GM23338 (cell line): ENCODE measurements around the gene NLN. TPM values are rescaled to one million over a fixed set of nuclear protein-coding genes. Genes with fewer than 3 reads are reported as not detected.

Experiments used
- ATAC-seq: fragments of 200-7000 bp; cut with Tn5 transposase; 3 replicates; pipeline ENCODE4 v1.9.1; 2020
- DNase-seq: peaks from one replicate; pipeline ENCODE4 v3.0.0-alpha.2; 2015; ENCODE audit warnings: low spot score
- H2AFZ ChIP-seq: fragments of 200-600 bp; sonication (generic); 2 replicates; pipeline ENCODE4 v1.8.0; 2016; ENCODE audit warnings: antibody characterized with exemption, mild to moderate bottlenecking, moderate library complexity
- H3F3A ChIP-seq: fragments of 200-600 bp; sonication (generic); replicated peaks from 2 replicates; pipeline ENCODE4 v1.8.0; 2017; ENCODE audit warnings: antibody characterized with exemption, mixed run types, low read depth
- H3K27ac ChIP-seq: fragments of 200-600 bp; sonication (generic); 2 replicates; pipeline ENCODE4 v1.6.1; 2016; ENCODE audit warnings: low read depth
- H3K27me3 ChIP-seq: fragments of 200-600 bp; sonication (generic); 2 replicates; pipeline ENCODE4 v1.8.0; 2016; ENCODE audit warnings: mild to moderate bottlenecking, mixed run types, moderate library complexity; ENCODE audit not compliant: insufficient read depth
- H3K36me3 ChIP-seq: fragments of 200-600 bp; sonication (generic); 2 replicates; pipeline ENCODE4 v1.8.0; 2016; ENCODE audit warnings: mild to moderate bottlenecking; ENCODE audit not compliant: insufficient read depth
- H3K4me1 ChIP-seq: fragments of 200-600 bp; sonication (generic); 2 replicates; pipeline ENCODE4 v1.8.0; 2016; ENCODE audit warnings: mild to moderate bottlenecking, moderate library complexity; ENCODE audit not compliant: insufficient read depth
- H3K4me2 ChIP-seq: fragments of 200-600 bp; sonication (generic); 2 replicates; pipeline ENCODE4 v1.7.1; 2017; ENCODE audit warnings: mixed run types
- H3K4me3 ChIP-seq: fragments of 200-600 bp; sonication (generic); 2 replicates; pipeline ENCODE4 v1.6.1; 2016; ENCODE audit warnings: mixed run types
- H3K79me2 ChIP-seq: fragments of 200-600 bp; sonication (generic); replicated peaks from 2 replicates; pipeline ENCODE4 v1.8.0; 2017; ENCODE audit warnings: mild to moderate bottlenecking; ENCODE audit not compliant: insufficient read depth
- H3K9me2 ChIP-seq: fragments of 200-600 bp; sonication (generic); 2 replicates; pipeline ENCODE4 v1.8.0; 2017; ENCODE audit not compliant: insufficient read depth
- H4K20me1 ChIP-seq: fragments of 200-600 bp; sonication (generic); replicated peaks from 2 replicates; pipeline ENCODE4 v1.8.0; 2017; ENCODE audit warnings: mild to moderate bottlenecking; ENCODE audit not compliant: insufficient read depth
- H3K27ac Mint-ChIP-seq: 2 replicates; pipeline ENCODE4 v1.8.0; 2020; ENCODE audit warnings: inconsistent platforms, mild to moderate bottlenecking, moderate library complexity, mixed read lengths
- H3K27me3 Mint-ChIP-seq: 3 replicates; pipeline ENCODE4 v1.8.0; 2022; ENCODE audit warnings: low read depth, mild to moderate bottlenecking, moderate library complexity, mixed read lengths, inconsistent platforms; ENCODE audit not compliant: insufficient read depth, poor library complexity
- H3K36me3 Mint-ChIP-seq: 3 replicates; pipeline ENCODE4 v1.8.0; 2021; ENCODE audit warnings: low read depth, mild to moderate bottlenecking, inconsistent platforms, moderate library complexity, mixed read lengths
- H3K4me1 Mint-ChIP-seq: 3 replicates; pipeline ENCODE4 v1.8.0; 2020; ENCODE audit warnings: mild to moderate bottlenecking, inconsistent platforms, mixed read lengths
- H3K4me3 Mint-ChIP-seq: 3 replicates; pipeline ENCODE4 v1.8.0; 2021; ENCODE audit warnings: moderate library complexity, mild to moderate bottlenecking, inconsistent platforms, mixed read lengths
- H3K9me3 Mint-ChIP-seq: 3 replicates; pipeline ENCODE4 v1.8.0; 2020; ENCODE audit warnings: moderate library complexity, mild to moderate bottlenecking, inconsistent platforms, mixed read lengths
- EZH2 ChIP-seq: fragments of 200-600 bp; sonication (generic); IDR thresholded peaks from one replicate; pipeline ENCODE4 v1.8.0; 2017; ENCODE audit warnings: antibody characterized with exemption, mild to moderate bottlenecking, low read depth; ENCODE audit not compliant: unreplicated experiment
- JUNB ChIP-seq: IDR thresholded peaks from one replicate; pipeline ENCODE4 v1.6.1; 2016; ENCODE audit warnings: antibody characterized with exemption; ENCODE audit not compliant: unreplicated experiment
- POLR2AphosphoS5 ChIP-seq: IDR thresholded peaks from 2 replicates; pipeline ENCODE4 v1.6.1; 2016; ENCODE audit warnings: antibody characterized with exemption, low read depth
- STAT1 ChIP-seq: IDR thresholded peaks from one replicate; pipeline ENCODE4 v1.6.1; 2016; ENCODE audit warnings: antibody characterized with exemption; ENCODE audit not compliant: unreplicated experiment
- polyA plus RNA-seq: library from polyadenylated mRNA; unstranded; fragments of >200 nt; fragmentation: Nextera tagmentation; extraction: Ambion mirVana; gene quantifications from 2 replicates; pipeline ENCODE4 v1.2.1, GENCODE V29; 2016
- total RNA-seq: library from RNA; depleted of rRNA; stranded (reverse); fragments of >200 nt; shearing (Covaris generic); gene quantifications from 2 replicates; pipeline ENCODE4 v1.2.3, GENCODE V29; 2014
- TF ChIP-seq, protein P1 (sequence below): fragments of 250-450 bp; sonication (Bioruptor Pico); IDR thresholded peaks from 2 replicates; pipeline ENCODE4 v1.5.0; 2020; ENCODE audit warnings: mild to moderate bottlenecking, moderate library complexity

The NLN gene
- total and polyA plus RNA-seq, 2 experiments from 2014 or later = 56.4 to 168 TPM

DNA sequence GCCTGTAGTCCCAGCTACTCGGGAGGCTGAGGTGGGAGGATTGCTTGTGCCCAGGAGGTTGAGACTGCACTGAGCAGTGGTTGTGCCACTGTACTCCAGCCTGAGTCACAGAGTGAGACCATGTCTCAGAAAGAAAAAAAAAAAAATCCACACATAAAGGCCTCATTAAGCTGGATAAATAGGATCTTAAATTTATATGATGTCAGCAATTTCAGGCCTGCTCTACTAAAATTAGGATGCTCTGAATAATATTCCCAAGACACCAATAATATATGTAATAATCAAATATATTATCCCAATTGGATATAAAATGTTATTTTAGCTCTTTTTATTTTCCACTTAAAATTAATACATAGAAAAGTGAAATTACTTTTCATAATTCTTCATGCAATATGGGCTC, 43.6 kb downstream of the NLN start:
- H3K4me3 Mint-ChIP-seq = no peak overlapping the region
- peaks cover 8% of the 10 kb centered on the region for H3K4me1 Mint-ChIP-seq

DNA sequence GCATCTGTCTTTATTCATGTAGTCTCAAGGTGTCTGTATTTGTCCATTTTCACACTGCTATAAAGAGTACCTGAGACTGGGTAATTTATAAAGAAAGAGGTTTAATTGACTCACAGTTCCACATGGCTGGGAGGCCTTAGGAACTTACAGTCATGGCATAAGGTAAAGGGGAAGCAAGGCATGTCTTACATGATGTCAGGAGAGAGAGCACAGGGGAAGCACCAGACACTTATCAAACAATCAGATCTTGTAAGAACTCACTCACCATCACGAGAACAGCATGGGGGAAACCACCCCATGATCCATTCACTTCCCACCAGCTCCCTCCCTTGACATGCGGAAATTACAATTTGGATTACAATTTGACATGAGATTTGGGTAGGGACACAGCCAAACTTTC, 44.2 kb downstream of the NLN start:
- 0 out of 2 replicates have a peak, but pooled peaks cover 2% of the 10 kb centered on the region for H4K20me1 ChIP-seq
- H3K4me3 Mint-ChIP-seq = no peak overlapping the region
- H3K4me2 ChIP-seq = no peak overlapping the region
- H3K4me1 ChIP-seq = no peaks in the 10 kb centered on the region
- H3K27ac ChIP-seq = no peak overlapping the region
- H3K9me2 ChIP-seq = no peaks in the 10 kb centered on the region
- H3K9me3 Mint-ChIP-seq = no peaks in the 10 kb centered on the region
- no peaks in the 10 kb centered on the region for H3K27me3 Mint-ChIP-seq
- H3K4me3 ChIP-seq = no peak overlapping the region
- ATAC-seq = no peak; the same call in 2 of the 3 replicates
- H2AFZ ChIP-seq = no peak overlapping the region
- H3K4me1 Mint-ChIP-seq = peaks cover 8% of the 10 kb centered on the region
- H3K36me3 Mint-ChIP-seq = peaks cover 47% of the 10 kb centered on the region
- TF ChIP-seq, protein P1, sequence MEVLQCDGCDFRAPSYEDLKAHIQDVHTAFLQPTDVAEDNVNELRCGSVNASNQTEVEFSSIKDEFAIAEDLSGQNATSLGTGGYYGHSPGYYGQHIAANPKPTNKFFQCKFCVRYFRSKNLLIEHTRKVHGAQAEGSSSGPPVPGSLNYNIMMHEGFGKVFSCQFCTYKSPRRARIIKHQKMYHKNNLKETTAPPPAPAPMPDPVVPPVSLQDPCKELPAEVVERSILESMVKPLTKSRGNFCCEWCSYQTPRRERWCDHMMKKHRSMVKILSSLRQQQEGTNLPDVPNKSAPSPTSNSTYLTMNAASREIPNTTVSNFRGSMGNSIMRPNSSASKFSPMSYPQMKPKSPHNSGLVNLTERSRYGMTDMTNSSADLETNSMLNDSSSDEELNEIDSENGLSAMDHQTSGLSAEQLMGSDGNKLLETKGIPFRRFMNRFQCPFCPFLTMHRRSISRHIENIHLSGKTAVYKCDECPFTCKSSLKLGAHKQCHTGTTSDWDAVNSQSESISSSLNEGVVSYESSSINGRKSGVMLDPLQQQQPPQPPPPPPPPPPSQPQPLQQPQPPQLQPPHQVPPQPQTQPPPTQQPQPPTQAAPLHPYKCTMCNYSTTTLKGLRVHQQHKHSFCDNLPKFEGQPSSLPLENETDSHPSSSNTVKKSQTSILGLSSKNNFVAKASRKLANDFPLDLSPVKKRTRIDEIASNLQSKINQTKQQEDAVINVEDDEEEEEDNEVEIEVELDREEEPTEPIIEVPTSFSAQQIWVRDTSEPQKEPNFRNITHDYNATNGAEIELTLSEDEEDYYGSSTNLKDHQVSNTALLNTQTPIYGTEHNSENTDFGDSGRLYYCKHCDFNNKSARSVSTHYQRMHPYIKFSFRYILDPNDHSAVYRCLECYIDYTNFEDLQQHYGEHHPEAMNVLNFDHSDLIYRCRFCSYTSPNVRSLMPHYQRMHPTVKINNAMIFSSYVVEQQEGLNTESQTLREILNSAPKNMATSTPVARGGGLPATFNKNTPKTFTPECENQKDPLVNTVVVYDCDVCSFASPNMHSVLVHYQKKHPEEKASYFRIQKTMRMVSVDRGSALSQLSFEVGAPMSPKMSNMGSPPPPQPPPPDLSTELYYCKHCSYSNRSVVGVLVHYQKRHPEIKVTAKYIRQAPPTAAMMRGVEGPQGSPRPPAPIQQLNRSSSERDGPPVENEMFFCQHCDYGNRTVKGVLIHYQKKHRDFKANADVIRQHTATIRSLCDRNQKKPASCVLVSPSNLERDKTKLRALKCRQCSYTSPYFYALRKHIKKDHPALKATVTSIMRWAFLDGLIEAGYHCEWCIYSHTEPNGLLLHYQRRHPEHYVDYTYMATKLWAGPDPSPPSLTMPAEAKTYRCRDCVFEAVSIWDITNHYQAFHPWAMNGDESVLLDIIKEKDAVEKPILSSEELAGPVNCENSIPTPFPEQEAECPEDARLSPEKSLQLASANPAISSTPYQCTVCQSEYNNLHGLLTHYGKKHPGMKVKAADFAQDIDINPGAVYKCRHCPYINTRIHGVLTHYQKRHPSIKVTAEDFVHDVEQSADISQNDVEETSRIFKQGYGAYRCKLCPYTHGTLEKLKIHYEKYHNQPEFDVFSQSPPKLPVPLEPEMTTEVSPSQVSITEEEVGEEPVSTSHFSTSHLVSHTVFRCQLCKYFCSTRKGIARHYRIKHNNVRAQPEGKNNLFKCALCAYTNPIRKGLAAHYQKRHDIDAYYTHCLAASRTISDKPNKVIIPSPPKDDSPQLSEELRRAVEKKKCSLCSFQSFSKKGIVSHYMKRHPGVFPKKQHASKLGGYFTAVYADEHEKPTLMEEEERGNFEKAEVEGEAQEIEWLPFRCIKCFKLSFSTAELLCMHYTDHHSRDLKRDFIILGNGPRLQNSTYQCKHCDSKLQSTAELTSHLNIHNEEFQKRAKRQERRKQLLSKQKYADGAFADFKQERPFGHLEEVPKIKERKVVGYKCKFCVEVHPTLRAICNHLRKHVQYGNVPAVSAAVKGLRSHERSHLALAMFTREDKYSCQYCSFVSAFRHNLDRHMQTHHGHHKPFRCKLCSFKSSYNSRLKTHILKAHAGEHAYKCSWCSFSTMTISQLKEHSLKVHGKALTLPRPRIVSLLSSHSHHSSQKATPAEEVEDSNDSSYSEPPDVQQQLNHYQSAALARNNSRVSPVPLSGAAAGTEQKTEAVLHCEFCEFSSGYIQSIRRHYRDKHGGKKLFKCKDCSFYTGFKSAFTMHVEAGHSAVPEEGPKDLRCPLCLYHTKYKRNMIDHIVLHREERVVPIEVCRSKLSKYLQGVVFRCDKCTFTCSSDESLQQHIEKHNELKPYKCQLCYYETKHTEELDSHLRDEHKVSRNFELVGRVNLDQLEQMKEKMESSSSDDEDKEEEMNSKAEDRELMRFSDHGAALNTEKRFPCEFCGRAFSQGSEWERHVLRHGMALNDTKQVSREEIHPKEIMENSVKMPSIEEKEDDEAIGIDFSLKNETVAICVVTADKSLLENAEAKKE (CRISPR knock-in tag) = no peak
- no peak for TF ChIP-seq POLR2AphosphoS5
- no peak for TF ChIP-seq EZH2
- TF ChIP-seq STAT1 = no peak
- no peak for TF ChIP-seq JUNB
- no peak for DNase-seq
- H3K79me2 ChIP-seq = peaks cover 2% of the 10 kb centered on the region; the same call in 1 of the 2 replicates
- no peak overlapping the region; the same call in 1 of the 2 replicates for H3K27ac Mint-ChIP-seq
- H3K27me3 ChIP-seq = no peaks in the 10 kb centered on the region
- H3K36me3 ChIP-seq = peaks cover 25% of the 10 kb centered on the region
- no peaks in the 10 kb centered on the region for H3F3A ChIP-seq

More for the DNA sequence above, 43.6 kb downstream of the NLN start:
- Histone ChIP-seq H3K4me1 (no peaks in the 10 kb centered on the region), H4K20me1 (no peaks in the 10 kb centered on the region), H3K4me3 (no peak overlapping the region), H3K79me2 (no peaks in the 10 kb centered on the region; the same call in 1 of the 2 replicates), H2AFZ (no peak overlapping the region), H3K4me2 (no peak overlapping the region), H3K36me3 (peaks cover 25% of the 10 kb centered on the region), H3F3A (no peaks in the 10 kb centered on the region), H3K27ac (no peak overlapping the region), H3K27me3 (no peaks in the 10 kb centered on the region), H3K9me2 (no peaks in the 10 kb centered on the region)
- ATAC-seq (no peak), DNase-seq (no peak)
- TF ChIP-seq POLR2AphosphoS5 = no peak
- H3K27ac Mint-ChIP-seq = no peak overlapping the region
- peaks cover 47% of the 10 kb centered on the region for H3K36me3 Mint-ChIP-seq
- H3K27me3 Mint-ChIP-seq = no peaks in the 10 kb centered on the region
- no peaks in the 10 kb centered on the region for H3K9me3 Mint-ChIP-seq
